COR-L47 (cell line): ENCODE data around the gene PDGFC.

ENCODE experiments used
- DNase-seq: peaks from one replicate; lab custom pipeline; 2025; lab: John Stamatoyannopoulos, UW

The PDGFC gene, protein sequence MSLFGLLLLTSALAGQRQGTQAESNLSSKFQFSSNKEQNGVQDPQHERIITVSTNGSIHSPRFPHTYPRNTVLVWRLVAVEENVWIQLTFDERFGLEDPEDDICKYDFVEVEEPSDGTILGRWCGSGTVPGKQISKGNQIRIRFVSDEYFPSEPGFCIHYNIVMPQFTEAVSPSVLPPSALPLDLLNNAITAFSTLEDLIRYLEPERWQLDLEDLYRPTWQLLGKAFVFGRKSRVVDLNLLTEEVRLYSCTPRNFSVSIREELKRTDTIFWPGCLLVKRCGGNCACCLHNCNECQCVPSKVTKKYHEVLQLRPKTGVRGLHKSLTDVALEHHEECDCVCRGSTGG

DNA sequence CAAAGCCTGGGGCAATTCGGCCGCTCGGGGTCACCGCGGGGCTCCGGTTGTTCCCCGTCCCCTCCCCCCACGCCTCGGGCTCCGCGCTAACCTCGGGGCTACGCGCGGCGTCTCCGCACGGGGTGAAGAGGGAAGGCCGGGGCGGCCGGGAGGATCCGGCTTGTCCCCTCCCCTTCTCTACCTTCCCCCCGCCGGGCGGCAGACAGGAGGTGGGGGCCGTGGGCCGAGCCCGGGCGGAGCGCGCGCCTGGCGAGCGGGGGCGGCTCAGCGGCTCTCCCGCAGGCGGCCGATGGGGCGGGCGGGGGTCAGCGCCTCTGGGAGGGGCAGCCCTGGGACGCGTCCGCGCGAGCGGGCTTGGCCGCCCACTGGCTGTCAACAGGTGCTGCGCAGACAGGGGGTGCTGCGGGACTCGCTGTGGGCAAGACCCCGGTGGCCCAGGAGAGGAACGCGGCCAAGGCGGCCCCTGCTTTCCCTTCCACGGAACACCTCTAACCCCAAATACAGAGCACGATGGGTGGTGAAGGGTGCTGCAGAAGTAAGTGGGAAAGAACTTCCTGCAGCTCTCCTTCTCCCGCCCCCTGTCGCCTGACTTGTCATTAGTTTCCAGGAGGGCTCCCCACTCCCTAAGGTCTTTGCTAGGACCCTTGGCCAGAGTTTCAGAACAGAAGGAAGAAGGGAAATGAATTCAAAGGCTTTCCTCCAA, at the start of gene PDGFC:
Gene PDGFC, minus strand, starts transcription at position 124 of the 703 bp plus-strand sequence. CDS start 896 bp downstream, outside the sequence.
- peak; percentile 52 for DNase-seq

GRCh38 chr4:157020882-157021281, 49.3 kb upstream of the PDGFC start:
- DNase-seq, result no peak

GRCh38 chr4:157018920-157019490, 47.4 kb upstream of the PDGFC start:
- DNase-seq, result no peak

DNA sequence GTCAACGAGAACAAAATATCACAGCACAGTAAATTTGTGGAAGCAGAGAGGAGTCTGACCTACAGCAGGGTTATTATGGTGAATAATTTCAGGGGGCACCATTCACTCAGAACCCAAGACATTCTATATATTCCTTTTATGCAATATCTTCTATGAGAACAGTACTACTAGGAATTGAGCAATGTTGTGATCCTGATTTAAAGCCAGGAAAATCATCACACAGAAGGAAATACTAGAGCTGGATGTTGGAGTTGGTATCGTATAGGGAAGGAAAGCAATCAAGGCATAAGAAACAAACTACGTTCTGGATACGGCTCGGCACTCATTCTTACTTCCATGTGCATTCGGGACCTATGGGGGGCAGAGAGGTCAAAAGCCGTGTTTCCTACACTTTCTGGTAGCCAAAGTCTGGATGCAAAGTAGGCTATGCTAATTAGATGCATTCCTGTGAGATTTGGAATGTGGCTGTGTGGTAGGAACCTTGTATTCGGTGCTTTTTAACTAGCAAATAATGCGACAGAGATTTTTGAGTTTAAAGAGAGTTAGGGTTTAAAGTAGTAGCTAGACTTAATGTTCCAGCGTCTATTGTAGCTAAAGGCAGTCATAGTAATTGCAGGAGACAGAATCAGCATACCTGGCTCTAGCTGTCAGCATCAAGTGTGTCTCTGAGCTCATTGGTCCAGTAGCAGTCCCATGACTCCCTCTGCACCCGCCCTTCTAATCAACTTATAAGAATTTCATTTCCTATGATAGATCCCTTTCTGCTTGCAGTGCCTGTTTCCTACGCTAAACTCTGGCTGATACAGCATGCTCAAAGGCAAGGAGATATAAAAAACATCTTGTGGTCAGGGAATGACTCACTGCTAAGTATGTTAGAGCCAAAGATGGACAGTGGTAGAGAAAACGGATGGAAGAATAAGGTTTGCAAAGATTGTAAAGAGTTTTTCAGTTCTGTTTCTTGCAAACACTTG, 43.3 kb upstream of the PDGFC start:
- DNase-seq, result no peak

GRCh38 chr4:157013656-157014055, 42.1 kb upstream of the PDGFC start:
- no peak for DNase-seq

DNA sequence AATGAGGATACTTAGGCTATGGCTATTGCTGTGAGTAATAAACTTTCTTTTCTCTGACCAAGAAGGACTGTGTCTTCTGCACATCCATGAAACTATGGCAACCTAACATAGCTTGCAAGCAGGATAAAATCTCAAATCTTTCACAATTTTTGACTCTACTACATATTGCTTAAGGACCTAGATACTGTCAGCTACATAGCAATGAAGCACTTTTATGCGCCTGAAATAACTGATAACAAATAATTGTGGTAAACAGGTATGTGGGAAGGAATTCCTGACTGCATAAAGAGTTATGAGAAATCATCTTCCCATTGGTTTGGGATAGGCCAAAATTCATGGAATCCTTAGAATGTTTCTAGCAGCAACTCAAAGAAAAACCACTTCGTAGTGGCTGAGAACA, 41.2 kb upstream of the PDGFC start:
- no peak for DNase-seq

DNA sequence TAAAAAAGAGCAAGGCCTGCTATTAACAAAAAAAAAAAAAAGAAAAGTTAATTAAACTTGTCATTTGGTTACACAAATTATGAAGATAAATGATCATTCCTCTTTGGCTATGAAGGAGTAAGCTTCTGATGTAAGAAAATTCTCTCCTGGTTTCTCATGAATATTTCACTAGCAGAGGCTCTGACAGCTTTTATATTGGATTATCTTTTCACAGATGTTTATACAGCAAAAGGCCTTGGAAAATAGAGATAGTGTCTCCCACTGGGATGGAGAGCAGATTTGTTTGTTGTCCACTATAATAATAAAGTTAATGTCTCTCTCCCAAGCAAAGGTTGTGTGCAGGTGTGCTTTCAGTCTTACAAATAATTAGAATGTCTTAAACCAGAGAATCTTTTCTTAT, 40.7 kb upstream of the PDGFC start:
- no peak for DNase-seq

GRCh38 chr4:157010630-157011029, 39.0 kb upstream of the PDGFC start:
- DNase-seq, result no peak

DNA sequence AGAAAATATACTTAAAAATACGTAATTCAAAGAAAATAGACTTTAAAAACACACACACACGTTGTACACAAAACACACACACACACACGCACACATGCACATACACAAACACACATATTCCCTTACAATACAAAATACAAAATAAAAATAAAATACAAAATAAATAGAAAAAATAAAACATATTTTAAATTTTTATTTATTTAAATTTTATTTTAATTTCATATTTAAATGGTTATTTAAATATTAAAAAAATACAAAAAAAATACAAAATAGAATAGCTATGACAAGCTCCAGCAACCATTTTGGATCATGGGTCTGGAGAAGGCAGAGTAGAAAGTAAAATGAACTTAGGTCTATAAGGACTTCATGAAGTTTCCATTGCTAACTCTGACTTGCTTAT, 34.2 kb upstream of the PDGFC start:
- DNase-seq, result no peak

- no peak for DNase-seq
Measured at GRCh38 chr4:157005193-157005592, 33.6 kb upstream of the PDGFC start.

- DNase-seq, result no peak
Measured at GRCh38 chr4:157004279-157005161, 32.9 kb upstream of the PDGFC start.

- peak; percentile 57 for DNase-seq
Measured at GRCh38 chr4:156999175-156999517, 27.5 kb upstream of the PDGFC start.

DNA sequence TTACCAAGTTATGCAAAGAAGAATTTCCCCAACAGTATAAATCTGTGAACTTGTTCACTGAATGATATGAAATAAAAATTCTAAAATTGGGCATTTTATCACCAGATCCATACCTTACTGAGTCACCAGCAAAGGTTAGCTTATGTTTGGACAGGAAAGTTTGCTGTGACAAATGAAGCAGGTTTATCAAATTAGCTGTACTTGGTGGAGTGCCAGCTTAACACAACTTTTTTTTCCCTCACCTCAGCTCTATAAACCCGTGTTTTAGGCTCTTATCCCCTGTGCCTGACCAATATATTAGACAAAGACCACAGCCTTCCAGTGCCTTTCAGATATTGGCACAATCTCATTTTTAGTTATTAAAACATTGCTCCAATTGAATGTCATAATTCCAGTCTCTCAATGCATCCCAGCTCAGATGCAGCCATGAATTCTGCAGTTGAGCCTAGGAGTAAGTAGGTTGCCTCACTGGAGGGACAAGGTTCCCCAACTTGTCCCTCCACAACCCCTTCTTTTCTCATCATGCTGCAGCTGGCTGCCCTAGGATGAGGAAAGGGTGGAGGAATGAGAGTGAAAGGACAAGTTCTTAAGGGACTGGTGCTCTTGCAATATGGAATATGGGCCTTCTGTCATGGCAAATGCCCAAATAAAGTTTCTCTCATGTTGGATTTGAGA, 27.0 kb upstream of the PDGFC start:
- DNase-seq, result no peak

DNA sequence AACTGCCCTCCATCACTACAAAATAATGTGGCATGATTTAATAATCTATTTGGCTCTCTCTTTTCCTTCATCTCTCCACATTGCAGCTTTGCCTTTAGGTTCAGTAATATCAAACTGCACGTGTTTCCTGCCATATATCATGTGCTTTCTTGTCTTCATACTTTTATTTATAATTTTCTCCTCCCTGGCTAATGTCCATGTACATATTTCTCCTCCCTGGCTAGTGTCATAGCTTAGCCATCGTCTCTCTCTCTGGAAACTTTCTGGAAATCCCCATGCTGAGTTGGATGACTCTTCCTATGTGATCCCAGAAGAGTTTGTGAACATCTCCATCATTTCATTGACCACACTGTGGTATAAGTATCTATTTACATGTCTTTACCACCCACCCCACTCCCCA, 21.3 kb upstream of the PDGFC start:
- no peak for DNase-seq

DNA sequence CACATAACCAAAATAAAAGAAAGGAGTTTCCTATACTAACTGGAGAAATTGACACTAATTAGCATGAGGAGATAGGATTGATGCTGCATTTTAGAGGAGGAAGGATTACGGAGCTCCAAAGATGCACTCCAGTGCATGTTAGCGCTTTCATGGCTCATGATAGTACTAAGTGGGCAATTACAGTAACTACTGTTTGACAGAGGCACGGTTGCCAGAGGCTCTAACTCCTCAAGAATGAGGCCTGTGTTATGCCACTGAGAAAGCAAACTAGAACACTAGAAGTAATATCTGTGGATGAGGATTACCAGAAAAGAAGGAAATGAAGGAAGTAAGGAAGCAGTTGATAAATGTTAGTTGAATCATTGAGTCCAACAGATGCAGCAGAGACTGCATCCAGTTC, 19.6 kb upstream of the PDGFC start:
- no peak for DNase-seq

DNA sequence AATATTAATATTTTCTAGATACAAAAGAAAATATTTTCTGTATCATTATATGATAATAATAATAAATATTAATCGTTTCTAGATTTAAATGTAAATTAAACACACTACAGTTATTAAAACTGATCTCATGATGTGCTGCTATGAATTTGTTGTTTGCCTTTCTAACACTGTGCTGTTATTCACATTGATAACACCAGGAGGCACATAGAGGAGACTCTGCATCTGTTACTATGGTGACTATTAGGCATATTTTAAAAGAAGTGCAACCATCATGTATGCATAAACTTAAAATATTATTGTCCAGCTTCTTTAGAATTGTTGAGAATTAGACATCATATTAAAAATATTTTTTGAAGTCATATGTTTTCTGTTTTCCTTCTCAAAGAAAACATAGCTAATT, 11.8 kb upstream of the PDGFC start:
- DNase-seq, result no peak

DNA sequence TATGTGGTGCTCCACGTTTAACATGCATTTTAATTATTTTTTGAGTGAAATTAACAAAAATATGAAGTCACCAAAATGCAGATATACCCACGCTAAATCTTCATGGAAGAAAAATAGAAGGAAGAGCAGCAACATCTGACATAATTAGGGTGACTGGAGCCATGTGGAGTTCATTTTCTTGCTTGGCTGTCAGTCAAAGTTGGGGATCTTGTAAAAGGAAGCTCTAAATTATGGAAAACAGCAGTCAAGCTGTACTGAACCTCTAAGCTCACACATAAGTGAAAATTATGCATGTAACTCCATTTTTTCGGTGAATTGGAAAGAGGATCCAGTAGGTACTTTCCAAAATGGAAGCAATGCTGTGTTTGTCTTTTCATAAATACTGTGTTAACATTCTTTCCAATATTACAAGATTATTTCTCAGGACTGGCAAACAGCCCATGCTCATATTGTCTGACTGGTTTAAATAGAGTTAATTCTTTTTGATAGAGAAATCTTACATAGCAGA, 9.7 kb upstream of the PDGFC start:
- no peak for DNase-seq

GRCh38 chr4:156977435-156978160, 6.0 kb upstream of the PDGFC start:
- no peak for DNase-seq

DNA sequence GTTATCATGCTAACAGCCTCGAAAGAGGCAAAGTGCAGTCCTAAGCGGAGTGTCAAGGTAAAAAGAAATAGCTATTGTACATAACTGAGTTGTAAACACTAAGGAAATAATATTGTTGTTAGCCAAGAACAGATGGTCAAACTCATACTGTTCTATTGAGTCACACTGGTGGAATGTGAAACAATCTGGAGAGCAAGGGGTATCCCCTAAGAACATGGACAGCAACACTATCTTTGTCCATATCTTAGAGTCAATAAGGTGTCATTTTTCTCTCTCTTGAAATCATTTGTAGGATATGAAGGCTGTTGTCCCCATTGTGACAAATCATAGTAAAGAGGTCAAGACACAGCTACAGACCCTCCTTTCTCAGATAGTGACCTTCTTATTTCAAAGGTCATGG, 4.5 kb upstream of the PDGFC start:
- no peak for DNase-seq

DNA sequence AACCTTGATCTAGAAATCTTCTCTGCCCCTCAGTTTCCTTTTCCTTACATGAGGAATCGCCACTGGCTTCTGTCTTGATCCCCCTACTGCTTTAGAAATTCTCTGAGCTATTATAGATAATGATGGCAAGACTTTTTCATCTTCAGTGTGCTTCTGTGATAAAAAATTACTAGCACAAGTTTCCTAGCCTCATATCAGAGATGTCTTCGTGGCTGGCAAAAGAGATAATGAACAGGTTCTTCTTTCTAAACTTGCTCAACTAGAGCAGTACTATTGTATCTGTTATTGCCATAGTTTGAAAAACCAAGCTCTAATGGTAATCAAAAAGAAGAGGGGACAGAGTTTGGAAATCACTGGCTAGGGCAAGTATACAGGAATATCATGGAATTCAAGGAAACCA, 4.1 kb upstream of the PDGFC start:
- DNase-seq, result no peak
